ENCODE results near the gene VAV2.

The VAV2 gene

DNA sequence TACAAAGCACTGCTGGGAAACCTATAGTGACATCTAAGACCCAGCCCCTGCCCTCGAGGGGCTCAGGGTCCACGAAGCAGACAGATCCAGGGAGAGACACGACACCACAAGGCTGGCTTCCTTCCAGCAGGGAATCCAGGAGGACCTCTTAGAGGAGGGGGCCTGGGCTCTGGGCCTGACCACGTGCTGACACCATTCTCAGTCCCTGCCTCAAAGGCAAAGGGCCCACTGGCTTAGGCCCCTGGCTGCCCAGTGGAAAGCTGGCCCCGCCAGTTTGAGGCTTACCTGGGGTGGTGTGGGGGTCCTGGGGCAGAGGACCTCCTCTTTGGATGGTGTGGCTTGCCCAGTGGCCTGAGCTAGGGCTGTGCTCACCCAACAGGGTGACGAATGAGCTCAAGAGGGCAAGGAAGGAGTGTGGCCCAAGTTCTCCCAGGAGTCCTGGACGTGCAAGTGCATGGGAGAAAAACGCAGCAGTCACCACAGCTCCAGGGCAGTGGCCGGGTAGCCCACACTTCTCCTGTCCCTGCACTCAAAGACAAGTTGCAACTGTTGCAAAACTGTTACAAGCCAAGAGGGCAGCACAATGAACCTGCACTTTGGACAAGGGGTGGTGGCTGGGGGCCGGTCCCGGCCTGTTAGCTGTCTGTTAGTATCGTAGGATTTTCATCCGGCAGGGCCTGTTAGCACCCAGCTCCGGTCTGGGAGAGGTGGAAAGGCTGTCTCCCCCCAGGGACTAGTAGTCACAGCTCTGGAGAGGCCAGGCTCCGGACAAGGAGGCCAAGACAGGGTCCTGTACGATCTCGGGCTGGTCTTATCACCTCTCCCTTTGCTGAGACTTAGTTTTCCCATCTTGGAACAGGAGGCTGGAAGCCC lies 252.5 kb downstream of the VAV2 start:
- in situ Hi-C loops (cut with MboI; ENCODE audit: low sequenced_read_pairs), result no loop called here

DNA sequence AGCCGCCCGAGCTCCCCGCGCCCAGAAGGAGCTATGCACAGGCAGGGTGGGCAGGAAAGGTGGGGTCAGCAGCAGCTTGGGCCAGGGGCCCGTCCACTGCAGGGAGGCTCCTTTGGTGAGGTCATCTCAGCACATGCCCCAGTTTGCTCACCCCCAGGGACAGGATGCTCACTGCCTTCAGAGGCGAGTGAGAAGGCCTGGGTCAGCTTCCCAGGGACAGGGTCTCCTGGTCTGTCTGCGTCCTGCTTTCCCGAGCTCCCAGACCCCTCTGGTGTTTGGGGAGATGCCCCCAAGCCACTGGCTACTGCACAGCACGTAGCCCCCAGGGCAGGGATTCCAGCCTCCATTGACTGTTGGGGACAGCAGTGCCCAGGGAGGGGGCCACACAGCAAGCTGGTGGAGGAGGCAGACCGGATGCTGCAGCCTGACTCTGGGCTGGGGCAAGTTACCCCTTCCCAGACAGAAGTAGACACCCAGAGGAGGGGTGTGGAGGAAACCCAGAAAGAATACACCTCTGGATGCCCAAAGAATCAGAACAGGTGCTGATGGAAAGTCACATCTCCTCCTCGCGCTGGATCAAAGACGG lies 253.4 kb downstream of the VAV2 start:
- in situ Hi-C loops (cut with MboI; ENCODE audit: low sequenced_read_pairs), result no loop called here

DNA sequence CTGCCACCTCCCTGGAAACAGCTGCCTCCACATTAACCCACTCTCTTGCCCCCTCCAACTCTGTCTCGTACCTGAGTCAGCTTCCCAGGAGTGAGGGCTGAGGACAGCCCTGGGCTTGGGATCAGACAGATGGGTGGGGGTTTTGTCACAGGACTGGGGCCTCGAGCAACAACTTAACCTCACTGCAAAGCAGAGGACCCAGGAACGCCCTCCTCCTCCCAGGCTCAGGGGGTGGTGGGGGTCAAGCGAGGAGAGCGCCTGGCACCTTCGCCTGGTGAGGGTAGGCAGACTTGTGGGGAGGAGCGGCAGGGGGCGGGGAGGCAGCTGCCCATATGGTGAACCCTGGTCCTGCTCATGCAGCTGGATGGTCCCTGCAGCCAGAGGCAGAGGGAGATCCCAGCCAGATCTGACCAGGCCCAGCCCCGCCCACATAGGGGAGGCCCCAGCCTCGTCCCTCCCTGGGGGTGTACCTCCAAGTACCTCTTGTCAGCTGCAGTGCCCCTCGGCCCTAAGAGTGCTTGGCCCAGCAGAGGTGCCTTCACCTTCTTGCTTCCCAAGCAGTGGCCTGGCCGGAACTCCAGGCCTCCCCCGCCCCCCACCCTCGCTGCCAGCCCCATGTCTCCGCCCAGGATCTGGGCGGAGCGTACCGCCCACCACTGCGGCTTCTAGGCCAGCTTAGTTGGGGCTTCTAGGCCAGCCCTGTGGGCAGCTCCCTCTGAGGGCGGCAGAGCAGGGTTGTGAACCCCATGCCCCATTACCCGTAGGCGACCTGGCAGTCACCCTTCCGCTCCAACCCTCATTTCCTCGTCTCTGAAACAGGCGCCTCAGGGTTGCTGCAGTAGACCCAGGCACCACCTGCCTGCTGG lies 254.1 kb downstream of the VAV2 start, which contains the start of gene SARDH:
TSS of gene SARDH (minus strand) at position 579 of the 866 bp plus-strand sequence. CDS start 4,179 bp downstream, outside the sequence.
- in situ Hi-C loops (cut with MboI; ENCODE audit: low sequenced_read_pairs), result no loop called here

DNA sequence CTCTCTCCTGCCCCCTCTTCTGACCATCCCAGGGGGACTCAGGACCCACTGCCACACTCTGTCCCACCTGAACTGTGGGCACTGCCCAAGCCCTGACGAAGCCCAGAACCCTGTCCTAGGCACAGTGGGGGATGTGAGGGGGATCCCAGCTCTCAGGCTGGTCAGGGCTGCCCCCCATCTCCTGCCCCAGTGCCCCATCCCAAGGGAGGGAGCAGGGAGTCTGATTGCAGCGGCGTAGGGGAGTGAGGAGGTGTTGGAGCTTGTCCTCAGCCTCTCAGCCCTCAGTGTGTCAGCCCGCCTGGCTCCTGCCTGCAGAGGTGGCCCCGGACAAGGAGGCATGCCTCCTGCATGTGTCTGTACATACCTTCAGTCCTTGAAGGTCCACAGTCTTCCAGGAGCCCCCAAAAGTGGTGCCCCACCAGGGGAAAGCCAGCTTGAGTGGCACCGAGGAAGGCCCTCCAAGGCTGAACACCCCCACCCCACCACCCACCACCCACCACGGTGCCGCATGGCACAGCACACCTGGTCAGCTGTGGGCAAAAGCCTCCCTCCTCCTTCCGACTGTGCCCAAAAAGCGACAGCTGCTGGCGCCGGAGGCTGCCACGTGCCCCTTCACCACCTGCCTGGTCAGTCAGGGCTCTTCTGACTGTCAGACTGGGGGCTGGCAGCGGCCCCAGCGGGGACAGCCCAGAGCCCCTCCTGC lies 254.9 kb downstream of the VAV2 start:
- in situ Hi-C loops (cut with MboI; ENCODE audit: low sequenced_read_pairs), result no loop called here

DNA sequence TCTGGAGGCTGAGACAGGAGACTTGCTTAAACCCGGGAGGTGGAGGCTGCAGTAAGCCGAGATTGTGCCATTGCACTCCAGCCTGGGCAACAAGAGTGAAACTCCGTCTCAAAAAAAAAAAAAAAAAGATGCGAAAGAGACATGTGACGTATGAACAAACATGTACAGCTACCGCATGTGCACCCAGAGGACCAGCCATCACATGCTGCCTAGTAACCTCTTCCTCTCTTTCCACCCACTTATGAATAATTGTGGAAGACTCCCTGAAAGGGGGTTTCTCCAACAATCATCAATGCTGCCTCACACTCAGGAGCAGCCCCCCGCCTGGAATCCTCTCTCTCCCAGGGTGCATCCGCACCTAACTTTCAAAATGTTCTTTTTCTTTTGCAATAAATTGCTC lies 256.2 kb downstream of the VAV2 start:
- in situ Hi-C loops (cut with MboI; ENCODE audit: low sequenced_read_pairs), result no loop called here

DNA sequence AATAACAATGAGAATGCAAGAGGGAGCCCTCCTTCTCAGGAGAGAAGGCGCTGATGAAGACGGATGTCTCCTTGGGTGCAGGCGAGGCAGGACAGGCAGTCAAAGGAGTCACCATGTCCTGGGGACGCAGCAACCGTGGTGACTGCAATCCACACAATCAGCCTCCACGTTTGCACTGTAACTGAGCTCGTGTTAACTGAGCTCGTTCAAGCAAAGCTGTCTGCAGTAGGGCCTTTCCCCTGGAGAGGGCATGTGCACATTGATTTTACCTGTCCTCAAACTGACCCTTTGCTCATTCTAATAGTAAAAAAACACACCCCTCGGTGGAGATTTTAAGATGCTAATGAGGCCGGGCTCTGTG lies 256.7 kb downstream of the VAV2 start:
- in situ Hi-C loops (cut with MboI; ENCODE audit: low sequenced_read_pairs), result no loop called here

DNA sequence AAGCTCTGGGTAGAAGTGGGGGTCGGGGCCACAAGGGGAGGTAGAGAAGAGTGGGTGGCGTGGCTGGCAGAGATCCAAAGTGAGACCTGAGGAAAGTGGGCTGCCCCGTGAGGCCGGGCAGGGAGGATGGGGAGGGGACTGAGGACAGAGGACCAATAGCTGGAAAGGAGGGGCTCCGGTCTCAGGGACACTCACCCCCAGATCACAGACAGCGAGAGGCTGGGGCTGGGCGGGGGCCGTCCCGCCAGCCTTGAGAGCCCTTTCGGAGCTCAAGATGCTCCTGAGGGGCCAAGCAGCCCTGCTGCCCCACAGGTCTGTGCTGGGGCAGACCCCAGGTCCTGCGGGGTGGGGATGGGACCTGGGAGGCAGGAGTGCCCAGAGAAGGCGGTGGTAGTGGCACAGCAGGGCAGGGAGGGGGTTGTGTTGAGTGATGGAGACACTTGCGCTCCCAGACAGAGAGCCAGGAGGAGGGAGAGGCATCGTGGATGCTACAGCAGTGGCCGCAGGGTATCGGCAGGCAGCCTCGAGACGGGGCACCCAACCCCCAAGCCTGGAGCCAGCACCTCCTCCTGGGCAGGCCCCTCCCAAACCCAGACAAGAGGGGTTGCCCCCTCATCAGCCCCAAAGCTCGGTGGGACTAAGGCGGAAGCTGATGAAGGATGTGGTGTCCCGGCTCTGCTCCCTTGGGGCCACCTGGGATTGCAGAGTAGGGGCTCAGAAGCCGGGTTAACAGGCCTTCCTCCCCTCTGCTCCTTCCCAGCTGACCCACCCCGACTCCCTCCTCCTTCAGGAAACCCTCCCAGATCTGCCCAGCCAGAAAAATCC lies 257.3 kb downstream of the VAV2 start:
- in situ Hi-C loops (cut with MboI; ENCODE audit: low sequenced_read_pairs), result no loop called here

DNA sequence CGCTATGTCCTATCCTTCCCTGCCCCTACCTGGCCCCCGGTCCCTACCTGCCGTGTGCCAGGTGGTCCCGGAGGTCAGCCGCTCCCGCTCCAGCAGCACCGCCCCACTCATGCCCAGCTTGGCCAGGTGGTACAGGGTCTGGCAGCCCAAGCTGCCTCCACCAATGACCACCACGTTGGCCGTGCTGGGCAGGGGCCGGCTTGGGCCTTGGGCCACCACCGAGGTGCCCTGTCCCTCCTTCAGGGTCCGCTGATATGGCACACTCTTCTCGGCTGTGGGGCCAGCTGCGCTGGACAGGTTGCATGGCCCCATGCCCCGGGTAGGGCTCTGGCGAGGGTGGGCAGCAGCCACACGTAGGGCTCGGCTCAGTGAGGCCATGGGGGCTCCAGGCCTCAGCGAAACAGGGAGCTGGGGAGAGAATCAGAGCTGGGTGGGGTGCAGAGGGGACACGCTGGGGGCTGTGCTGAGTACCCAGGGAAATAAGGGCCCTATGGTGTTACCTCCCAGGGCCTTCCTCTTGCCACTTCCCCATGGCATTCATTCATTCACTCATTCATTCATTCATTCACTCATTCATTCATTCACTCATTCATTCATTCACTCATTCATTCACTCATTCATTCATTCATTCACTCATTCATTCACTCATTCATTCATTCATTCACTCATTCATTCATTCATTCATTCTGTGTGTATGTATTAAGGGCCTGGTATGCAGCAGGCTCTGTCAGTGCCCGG lies 258.2 kb downstream of the VAV2 start:
- in situ Hi-C loops (cut with MboI; ENCODE audit: low sequenced_read_pairs), result no loop called here

DNA sequence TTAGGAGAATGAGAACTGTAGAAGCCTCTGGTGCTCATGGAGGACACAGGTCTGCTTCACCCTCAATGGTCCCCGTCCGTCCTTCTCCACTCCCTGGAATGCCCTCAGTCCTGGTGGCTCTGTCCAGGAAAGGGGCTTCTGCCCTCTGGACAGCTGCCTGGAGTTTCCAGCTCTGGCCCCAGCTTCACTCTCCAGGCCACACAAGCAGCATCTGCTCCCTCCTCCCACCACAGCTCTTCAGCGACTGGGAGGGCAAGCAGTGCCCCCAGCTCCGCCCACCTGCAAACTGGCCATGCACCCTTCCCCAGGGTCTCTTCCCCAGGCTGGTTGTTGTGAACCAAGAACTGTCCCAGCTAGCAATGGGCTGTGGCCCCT lies 258.7 kb downstream of the VAV2 start:
- in situ Hi-C loops (cut with MboI; ENCODE audit: low sequenced_read_pairs), result no loop called here

DNA sequence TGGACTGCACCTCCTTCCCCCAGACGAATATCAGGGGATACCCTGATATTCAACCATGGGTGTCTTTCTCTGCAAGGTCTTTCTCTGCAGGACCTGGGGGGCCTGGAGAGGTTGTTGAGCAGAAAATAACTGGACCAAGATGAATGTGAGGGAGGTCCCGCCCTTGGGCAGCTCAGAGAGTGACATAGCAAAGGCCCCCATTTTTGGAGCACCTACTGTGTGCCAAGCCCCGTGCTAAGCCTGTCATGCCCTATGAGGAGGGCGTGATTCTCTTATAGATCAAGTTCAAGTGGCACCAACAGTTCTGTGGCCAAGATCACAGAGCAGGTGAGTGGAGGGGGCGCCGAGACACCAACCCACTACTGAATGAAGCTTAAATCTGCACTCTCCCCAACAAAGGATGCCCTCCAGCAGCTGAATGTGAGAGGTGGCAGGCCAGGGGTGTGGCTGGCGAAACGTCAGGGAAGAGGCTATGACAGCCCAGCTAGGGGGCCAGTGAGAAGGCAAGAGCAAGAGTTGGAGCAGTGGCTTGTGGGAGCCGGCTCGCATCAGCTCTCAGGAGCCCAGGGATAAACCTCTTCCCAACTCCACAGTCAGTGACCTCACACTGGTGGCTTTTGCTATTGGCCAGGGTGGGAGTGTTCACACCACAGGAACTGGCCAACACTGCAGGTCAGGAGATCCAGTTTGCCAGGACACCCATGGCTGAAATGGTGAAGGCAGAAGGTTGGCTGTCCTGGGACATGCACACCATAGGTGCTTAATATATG lies 259.3 kb downstream of the VAV2 start:
- in situ Hi-C loops (cut with MboI; ENCODE audit: low sequenced_read_pairs), result no loop called here

DNA sequence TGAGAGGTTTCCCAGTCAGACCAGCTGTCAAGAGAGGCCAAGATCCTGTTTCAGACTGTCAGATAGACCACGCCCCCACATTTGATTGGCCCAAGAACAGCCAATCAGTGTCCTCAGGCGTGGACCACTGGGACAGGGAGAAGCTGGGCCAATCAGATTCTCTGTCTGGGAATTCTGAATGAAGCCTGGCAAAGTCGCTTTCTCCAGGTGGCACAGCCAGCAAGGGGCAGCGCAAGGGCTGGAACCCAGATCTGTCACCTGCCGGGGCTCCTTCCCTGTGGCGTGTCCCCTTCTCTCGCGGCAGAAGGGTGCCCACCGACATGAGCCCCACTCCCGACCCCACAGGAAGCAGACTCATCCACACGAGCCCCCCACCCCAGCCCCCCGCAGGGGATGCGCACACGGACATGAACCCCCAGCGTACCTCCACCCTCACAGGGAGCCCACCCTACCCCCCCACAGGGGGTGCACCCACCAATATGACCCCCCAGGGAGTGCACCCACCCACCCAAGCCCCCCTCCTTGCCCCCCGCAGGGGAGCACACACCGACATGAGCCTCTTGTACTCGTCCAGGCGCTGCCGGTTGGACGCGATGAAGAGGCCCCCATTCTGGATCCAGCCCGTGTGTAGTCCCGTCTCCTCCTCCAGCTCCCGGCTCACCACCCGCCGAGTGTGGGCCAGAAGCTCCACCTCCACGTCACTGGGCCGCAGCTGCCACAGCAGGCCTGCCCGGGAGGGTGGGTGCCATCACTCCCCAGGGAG lies 260.1 kb downstream of the VAV2 start:
- in situ Hi-C loops (cut with MboI; ENCODE audit: low sequenced_read_pairs), result no loop called here

DNA sequence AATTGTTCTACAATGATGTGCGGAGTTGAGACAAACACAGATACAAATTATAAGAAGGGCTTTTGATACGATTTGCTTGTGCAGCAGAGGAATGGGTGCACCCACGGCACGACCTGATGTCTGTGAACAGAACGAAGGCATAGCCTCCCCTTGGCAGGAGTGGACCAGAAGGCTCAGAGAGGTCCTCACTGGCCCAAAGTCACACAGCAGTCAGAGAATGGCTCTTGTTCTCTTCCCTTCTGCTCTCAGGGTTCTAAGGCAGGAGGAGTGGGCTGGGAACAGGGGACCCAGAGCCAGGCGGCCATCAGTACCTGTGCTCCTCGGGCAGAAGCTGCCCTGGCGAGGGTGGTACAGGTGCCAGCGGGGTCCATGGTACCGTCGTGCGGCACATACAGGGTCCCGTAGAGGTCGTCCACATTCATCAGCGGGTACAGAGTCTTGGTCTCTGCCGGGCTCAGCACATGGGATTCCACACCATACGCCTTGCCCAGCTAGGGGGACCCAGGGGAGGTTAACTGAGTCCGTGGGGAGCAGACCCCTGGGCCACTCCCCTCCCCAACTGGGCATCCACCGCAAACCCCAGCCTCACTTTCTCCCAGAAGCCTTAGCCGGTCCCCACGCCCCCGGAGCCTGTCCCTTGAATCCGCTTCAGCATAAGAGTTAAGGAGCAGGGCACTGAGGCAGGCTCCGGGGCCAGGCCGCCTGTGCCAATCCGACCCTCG lies 261.0 kb downstream of the VAV2 start:
- in situ Hi-C loops (cut with MboI; ENCODE audit: low sequenced_read_pairs), result no loop called here

DNA sequence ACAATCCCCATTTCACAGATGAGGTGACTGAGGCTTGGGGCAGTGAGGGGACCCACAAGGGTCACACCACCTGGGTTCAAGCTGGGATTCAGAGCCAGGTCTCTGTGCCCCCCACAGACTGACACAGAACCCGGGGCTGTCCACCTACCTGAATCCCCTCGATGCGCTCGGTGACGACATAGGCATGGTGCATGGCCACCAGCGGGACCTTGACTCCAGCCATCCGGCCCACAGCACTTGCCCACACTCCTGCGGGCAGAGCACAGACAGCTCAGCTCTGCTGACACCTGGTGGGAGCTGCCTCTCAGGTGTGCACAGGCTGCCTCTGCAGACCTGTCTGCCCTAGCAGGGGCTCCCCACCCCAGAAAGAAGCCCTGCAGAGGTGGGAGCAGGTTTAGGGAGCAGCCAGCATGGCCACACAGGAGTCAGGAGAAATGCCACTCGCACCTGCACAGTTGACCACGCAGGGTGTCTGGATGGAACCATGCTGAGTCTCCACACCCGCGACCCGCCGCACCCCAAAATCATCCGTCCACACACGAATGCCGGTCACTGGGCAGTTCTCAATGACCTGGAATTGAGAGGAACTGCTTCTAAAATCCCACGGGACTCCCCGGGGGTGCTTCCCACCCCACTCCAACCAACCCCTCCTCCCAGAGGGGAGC lies 262.4 kb downstream of the VAV2 start:
- in situ Hi-C loops (cut with MboI; ENCODE audit: low sequenced_read_pairs), result no loop called here

DNA sequence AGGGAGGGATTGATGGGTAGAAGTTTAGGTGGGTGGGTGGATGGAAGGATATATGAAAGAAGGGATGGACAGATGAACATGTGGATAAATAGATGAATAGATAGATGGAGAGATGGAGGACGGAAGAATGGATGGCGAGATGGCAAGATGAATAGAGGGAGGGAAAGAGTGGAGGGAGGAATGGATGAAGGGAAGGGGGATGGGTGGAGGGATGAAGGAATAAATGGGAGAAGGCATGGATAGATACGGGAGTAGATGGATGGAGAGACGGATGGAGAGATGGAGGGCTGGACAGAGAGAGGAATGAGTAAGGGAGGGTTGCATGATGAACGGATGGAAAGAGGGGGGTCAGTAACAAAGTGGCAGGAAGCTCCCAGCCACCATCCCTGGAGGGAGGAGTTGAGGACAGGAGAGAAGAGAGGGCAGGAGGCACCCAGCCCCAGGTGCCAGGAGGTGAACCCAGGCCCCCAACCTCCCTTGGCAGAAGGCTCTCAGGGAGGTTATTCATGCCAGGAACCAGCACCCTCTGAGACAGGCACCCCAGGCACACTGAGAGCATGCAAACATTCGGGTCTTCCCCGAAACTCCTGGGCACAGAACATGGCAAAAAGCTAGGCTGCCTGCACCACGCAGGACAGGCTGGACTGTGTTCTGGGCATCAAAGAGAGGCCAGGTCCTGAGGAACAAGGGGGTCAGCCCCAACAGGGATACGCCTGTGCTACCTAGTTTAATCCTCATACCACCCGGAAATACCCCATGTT lies 263.1 kb downstream of the VAV2 start:
- in situ Hi-C loops (cut with MboI; ENCODE audit: low sequenced_read_pairs), result no loop called here

DNA sequence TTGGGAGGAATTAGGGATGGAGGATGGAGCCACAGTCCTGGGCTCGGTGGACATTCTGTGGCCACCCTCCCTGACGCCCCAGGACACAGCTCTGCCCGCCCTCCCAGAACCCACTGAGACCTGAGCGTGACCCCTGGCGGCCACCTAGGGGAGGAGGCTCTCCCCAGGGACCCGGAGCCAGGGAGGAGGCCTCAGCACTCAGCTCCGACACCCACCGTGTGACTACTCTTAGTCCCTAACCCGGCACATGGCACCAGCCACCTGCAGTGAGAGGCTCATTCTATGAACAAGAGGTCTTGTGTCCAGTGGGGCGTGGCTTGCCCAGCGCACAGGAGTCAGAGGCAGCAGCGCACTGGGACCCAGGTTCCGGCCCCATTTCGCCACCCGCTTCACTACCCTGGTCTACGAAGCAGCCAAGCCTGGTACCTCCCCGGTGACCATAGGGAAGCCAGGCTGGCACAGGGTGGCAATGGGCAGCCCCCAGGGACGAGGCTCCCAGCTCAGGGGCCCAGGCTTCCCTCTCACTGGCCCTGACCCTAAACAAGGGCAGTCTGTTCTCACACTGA lies 264.2 kb downstream of the VAV2 start:
- in situ Hi-C loops (cut with MboI; ENCODE audit: low sequenced_read_pairs), result no loop called here

All from HL-60/S4 treated with retinoic acid at 250 ng/mL for 4 days and 3 days (cell line).